ENCODE measurements around the gene ABCC4.

GRCh38 chr13:95005300-95005699, 296.0 kb downstream of the ABCC4 start:
- TF ChIP-seq CTCF (conservative IDR thresholded peaks at IDR 0.05; ENCODE audit: low read depth, low read length): no peak
- no peak for TF ChIP-seq EZH2 (IDR thresholded peaks at IDR 0.05; ENCODE audit: borderline replicate concordance, low read depth, low read length, poor library complexity, severe bottlenecking)

Data from A673 (cell line).